Stimulated activated naive CD4-positive, alpha-beta T cell treated with Interleukin-2 at 50 U/mL for 16 hours (primary cell): Measurements from ENCODE around the gene UBAC1.
"Not testable (repeated sequence)": the region's sequence is repeated elsewhere in the genome, so short reads cannot be mapped to it uniquely, and the experiment has no call there.

Experiments
- DNase-seq: peaks from one replicate; lab custom pipeline; 2025; lab: John Stamatoyannopoulos, UW

UBAC1 gene

GRCh38 chr9:135901826-135902225 is 59.3 kb downstream of the UBAC1 start:
- DNase-seq = no peak

GRCh38 chr9:135901031-135901758 is 60.0 kb downstream of the UBAC1 start:
- DNase-seq = no peak

- no peak for DNase-seq
These were observed 62.4 kb downstream of the UBAC1 start for GRCh38 chr9:135898634-135899407.

- DNase-seq = no peak
These were observed 64.5 kb downstream of the UBAC1 start for GRCh38 chr9:135896626-135897025.

GRCh38 chr9:135896205-135896604 is 65.0 kb downstream of the UBAC1 start:
- DNase-seq = no peak

- DNase-seq = no peak
These were observed 65.8 kb downstream of the UBAC1 start for GRCh38 chr9:135895202-135895848.

- no peak for DNase-seq
These were observed 68.1 kb downstream of the UBAC1 start for GRCh38 chr9:135893104-135893503.

GRCh38 chr9:135892327-135892726 is 68.8 kb downstream of the UBAC1 start:
- not testable (repeated sequence) for DNase-seq

GRCh38 chr9:135891027-135891631 is 70.0 kb downstream of the UBAC1 start:
- DNase-seq = no peak

- no peak for DNase-seq
These were observed 70.8 kb downstream of the UBAC1 start for GRCh38 chr9:135890190-135891026.

- no peak for DNase-seq
These were observed 71.5 kb downstream of the UBAC1 start for GRCh38 chr9:135889564-135890189.

GRCh38 chr9:135888766-135889394 is 72.3 kb downstream of the UBAC1 start:
- DNase-seq = no peak

- DNase-seq = no peak
These were observed 72.9 kb downstream of the UBAC1 start for GRCh38 chr9:135888126-135888765.

- DNase-seq = peak; percentile 43
These were observed 73.6 kb downstream of the UBAC1 start for GRCh38 chr9:135887585-135888050.

GRCh38 chr9:135887021-135887507 is 74.1 kb downstream of the UBAC1 start:
- DNase-seq = no peak

- DNase-seq = no peak
These were observed 74.8 kb downstream of the UBAC1 start for GRCh38 chr9:135886147-135886981.

- no peak for DNase-seq
These were observed 75.9 kb downstream of the UBAC1 start for GRCh38 chr9:135885100-135885853.
